Epidermal melanocyte (primary cell): ENCODE results near the gene LRRC3.

Source experiments
- DNase-seq: peaks from one replicate; pipeline ENCODE4 v3.0.0; 2011; ENCODE audit warnings: low spot score; ENCODE audit not compliant: insufficient read length

The LRRC3 gene

GRCh38 chr21:44423941-44424607, 31.2 kb upstream of the LRRC3 start:
- no peak for DNase-seq

GRCh38 chr21:44424608-44425306, 30.6 kb upstream of the LRRC3 start:
- DNase-seq: no peak

DNA sequence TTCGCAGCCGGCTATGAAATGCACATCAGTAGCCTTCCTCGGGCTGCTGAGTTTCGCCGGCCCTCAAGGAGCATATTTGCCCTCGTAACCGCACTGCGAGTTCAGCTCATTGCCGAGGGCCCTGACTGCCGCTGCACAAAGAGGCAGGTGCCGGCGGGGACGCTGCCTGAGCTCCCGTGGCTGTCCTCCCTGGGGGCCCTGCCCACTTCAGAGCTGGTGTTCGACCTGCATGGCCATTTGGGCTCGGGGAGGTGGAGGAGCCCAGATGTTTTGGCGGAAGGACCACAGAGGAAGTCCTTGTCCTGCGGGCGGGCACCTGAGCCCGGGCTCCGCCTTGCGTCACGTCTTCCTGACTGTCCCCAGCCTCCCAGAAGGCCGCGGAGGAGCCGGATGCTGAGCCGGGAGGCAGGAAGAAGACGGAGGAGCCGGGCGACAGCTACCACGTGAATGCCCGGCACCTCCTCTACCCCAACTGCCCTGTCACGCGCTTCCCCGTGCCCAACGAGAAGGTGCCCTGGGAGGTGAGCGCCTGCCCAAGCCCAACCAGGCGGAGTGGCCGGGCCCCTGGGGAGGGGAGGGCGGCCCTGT, 29.9 kb upstream of the LRRC3 start:
- DNase-seq: no peak

DNA sequence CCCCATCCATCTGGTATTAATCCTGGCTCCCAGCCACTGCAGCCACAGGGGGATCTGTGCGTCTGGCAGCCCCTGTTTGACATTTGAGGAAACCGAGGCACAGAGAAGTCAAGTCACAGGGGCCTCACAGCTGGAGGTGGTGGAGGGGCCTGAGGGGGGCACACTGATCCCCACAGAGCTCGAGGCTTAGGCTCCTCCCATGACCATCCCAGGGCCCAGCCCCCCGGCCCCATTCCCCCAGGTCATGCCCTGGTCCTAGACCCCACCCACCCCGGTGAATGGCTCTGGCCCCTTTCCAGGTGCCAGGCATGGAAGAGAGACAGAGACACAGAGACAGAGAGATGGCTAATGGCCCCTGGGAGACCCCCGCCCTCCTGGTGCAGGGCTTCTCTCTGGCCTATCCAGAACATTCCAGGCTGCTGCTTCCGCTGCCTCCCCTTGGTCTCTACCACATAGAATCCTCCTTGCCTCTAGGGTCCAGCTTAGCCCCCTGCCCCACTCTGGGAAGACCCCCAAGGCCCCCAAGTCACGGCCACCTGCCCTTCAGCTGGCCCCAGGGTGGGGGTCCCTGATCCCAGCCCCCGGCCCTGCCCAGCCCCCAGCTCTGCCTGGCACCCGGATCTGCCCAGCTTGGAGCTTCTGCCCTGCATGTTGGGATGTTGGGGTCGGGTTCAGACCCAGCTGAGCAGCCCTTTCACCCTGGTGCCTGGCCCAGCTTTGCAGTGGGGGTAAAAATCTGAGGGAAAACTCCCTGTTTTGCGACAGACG, 29.2 kb upstream of the LRRC3 start:
- no peak for DNase-seq

DNA sequence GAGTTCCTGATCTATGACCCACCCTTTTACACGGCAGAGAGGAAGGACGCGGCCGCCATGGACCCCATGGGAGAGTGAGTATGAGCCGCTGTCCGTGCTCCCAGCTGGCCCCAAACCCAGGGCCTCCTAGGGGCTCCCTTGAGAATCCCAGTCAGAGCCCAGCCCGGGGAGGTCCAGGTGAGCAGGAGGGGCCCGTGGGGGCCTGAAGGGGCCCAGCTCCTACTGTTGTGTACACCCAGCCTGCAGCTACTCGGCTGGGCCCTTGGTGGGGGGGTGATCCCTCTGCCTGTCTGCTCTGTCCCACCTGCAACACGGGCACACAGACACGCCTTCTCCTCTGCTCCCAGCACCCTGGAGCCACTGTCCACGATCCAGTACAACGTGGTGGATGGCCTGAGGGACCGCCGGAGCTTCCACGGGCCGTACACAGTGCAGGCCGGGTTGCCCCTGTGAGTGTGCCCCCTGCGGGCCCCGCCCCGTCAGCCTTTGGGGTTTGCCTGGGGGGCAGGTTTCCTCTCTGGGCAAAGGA, 28.6 kb upstream of the LRRC3 start:
- no peak for DNase-seq

- no peak for DNase-seq
Observed at GRCh38 chr21:44427241-44428120, 27.8 kb upstream of the LRRC3 start.

DNA sequence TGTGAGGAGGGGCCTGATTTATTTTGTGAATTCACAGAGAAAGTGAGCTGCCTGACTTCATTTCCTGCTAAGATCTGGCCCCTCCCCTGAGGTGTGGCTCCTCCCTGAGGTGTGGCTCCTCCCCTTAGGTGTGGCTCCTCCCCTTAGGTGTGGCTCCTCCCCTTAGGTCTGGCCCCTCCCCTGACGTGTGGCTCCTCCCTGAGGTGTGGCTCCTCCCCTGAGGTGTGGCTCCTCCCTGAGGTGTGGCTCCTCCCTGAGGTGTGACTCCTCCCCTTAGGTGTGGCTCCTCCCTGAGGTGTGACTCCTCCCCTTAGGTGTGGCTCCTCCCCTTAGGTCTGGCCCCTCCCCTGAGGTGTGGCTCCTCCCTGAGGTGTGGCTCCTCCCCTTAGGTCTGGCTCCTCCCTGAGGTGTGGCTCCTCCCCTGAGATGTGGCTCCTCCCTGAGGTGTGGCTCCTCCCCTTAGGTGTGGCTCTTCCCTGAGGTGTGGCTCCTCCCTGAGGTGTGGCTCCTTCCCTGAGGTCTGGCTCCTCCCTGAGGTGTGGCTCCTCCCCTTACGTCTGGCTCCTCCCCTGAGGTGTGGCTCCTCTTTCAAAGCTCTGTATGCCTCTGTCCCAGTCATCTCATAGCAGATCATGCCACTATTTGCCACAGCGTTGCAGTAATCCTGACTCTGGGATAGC, 26.9 kb upstream of the LRRC3 start:
- no peak for DNase-seq

DNA sequence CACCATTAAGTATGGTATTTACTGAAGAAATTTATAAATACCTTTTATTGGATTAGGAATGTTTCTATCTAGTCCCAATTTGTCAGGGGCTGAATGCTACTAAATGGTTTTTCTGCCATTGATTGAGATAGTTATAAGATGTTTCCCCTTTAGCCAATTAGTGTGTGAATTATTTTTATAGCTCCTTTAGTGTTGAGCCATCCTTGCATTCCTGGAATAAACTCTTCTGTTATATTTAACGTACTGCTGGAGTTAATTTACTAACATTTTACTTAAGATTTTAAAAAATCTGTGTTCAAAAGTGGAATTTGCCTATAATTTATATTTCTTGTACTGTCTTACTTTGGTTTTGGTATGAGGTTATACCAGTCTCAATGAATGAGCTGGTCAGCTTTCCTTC, 25.4 kb upstream of the LRRC3 start:
- no peak for DNase-seq

- no peak for DNase-seq
Observed at GRCh38 chr21:44431300-44431699, 24.0 kb upstream of the LRRC3 start.

- DNase-seq: no peak
Observed at GRCh38 chr21:44432841-44433790, 22.2 kb upstream of the LRRC3 start.

GRCh38 chr21:44433791-44434567, 21.3 kb upstream of the LRRC3 start:
- no peak for DNase-seq

DNA sequence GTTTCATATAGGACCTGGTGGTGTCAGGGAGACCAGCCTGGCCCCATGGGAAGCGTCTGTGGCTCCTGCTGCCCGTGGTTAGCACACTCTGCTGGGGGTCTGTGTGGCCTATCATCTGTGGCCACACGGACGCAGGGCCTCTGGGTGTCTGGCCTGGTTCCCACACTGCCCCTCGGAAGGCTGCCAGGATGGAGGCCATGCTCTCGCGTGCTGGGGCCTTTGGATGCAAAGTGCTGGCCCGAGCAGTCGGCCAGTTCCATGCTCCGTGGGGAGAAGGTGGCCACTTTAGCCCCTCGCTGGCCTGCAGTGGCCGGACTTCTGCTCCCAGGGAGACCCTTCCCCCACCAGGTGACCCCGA, 20.8 kb upstream of the LRRC3 start:
- DNase-seq: no peak

DNA sequence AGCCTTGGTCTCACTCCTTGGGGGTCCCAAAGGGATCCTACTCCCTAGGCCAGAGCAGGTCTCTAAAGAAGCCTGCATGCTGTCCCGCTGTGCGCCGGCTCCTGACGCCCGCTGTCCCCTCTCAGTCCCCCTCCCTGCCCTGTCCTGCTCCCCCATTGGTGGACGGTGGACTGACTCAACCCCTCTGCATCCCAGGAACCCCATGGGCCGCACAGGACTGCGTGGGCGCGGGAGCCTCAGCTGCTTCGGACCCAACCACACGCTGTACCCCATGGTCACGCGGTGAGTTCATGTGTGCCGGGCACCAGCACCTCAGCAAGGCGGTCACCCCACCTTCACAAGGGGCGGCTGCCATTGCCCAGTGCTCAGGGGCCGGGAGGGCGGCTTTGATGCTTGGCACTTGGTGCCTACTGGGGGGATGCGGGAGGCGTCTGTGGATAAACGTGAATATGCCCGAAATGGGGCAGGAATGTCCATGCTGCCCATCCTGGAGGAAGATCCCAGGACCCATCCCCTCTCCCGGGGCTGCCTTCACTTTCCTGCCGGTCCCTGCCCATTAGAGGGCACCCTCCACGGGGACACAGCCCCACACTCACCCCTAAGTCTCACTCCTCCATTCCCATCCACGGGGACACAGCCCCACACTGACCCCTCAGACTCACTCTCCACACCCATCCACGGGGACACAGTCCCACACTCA, 20.2 kb upstream of the LRRC3 start:
- DNase-seq: no peak

DNA sequence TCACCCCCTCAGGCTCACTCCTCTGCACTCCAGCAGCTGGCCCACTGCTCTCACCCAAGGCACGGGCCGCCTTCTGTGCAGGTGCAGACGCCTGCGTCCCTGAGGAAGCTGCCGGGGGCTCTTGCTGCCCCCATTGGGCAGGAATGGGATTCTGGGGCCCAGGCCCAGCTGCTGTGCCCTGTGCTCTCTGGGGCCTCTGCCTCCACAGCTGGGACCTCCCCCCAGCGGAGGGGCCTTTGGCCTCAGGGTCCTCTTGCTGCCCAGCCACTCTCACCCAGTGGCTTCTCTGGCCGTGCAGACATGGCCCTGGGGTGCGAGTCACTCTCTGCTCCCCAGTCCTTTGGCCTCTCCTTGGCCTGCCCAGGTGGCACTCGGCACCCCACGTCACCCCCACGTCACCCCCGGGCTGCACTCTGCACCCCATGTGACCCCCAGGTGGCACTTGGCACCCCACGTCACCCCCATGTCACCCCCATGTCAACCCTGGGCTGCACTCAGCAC, 19.1 kb upstream of the LRRC3 start:
- no peak for DNase-seq

GRCh38 chr21:44436958-44437357, 18.4 kb upstream of the LRRC3 start:
- no peak for DNase-seq

GRCh38 chr21:44437371-44437695, 18.0 kb upstream of the LRRC3 start:
- no peak for DNase-seq

GRCh38 chr21:44437696-44438431, 17.4 kb upstream of the LRRC3 start:
- DNase-seq: no peak
